OCI-LY1 (cell line): ENCODE measurements around the gene CIAO3.

Source experiments
- H2AFZ ChIP-seq: fragments of 200-600 bp; sonication (generic), shearing (Covaris generic); 2 replicates; pipeline ENCODE4 v1.6.0; 2014; ENCODE audit warnings: antibody characterized with exemption, mild to moderate bottlenecking, low read length
- H3F3A ChIP-seq: fragments of 200-600 bp; sonication (generic), shearing (Covaris generic); 2 replicates; pipeline ENCODE4 v1.6.0; 2014; ENCODE audit warnings: mild to moderate bottlenecking, antibody characterized with exemption, low read length, moderate library complexity; ENCODE audit not compliant: insufficient read depth
- H3K27ac ChIP-seq: fragments of 200-600 bp; sonication (generic); 2 replicates; pipeline ENCODE4 v1.5.1; 2014; ENCODE audit warnings: low read length, mixed run types, mild to moderate bottlenecking, low read depth; ENCODE audit not compliant: poor library complexity, severe bottlenecking
- H3K27me3 ChIP-seq: fragments of 200-600 bp; sonication (generic); 2 replicates; pipeline ENCODE4 v1.6.0; 2014; ENCODE audit warnings: antibody characterized with exemption, mild to moderate bottlenecking, low read length, moderate library complexity; ENCODE audit not compliant: insufficient read depth
- H3K36me3 ChIP-seq: fragments of 200-600 bp; sonication (generic); 2 replicates; pipeline ENCODE4 v1.6.1; 2014; ENCODE audit warnings: mild to moderate bottlenecking, antibody characterized with exemption, low read length, moderate library complexity, mixed read lengths; ENCODE audit not compliant: insufficient read depth
- H3K4me1 ChIP-seq: fragments of 200-600 bp; sonication (generic); 2 replicates; pipeline ENCODE4 v1.5.1; 2014; ENCODE audit warnings: mild to moderate bottlenecking, low read length, moderate library complexity; ENCODE audit not compliant: insufficient read depth, severe bottlenecking
- H3K4me2 ChIP-seq: fragments of 200-600 bp; sonication (generic), shearing (Covaris generic); 2 replicates; pipeline ENCODE4 v1.6.1; 2014; ENCODE audit warnings: low read length
- H3K4me3 ChIP-seq: fragments of 200-600 bp; sonication (generic); 2 replicates; pipeline ENCODE4 v1.5.1; 2014; ENCODE audit warnings: low read length, low read depth, mild to moderate bottlenecking, mixed read lengths; ENCODE audit not compliant: poor library complexity, severe bottlenecking
- H3K79me2 ChIP-seq: fragments of 200-600 bp; shearing (Covaris generic); 2 replicates; pipeline ENCODE4 v1.6.1; 2016; ENCODE audit warnings: mixed run types, low read length, mixed read lengths; ENCODE audit not compliant: insufficient read depth
- H3K9ac ChIP-seq: fragments of 200-600 bp; sonication (generic), shearing (Covaris generic); 2 replicates; pipeline ENCODE4 v1.6.1; 2014; ENCODE audit warnings: mild to moderate bottlenecking, low read length, mixed read lengths
- H3K9me2 ChIP-seq: fragments of 200-600 bp; sonication (generic), shearing (Covaris generic); 2 replicates; pipeline ENCODE4 v1.6.1; 2014; ENCODE audit warnings: low read depth, mild to moderate bottlenecking, low read length, mixed read lengths
- H3K9me3 ChIP-seq: fragments of 200-600 bp; shearing (Covaris generic); 2 replicates; pipeline ENCODE4 v1.6.1; 2014; ENCODE audit warnings: low read length, mixed read lengths
- H4K20me1 ChIP-seq: fragments of 200-600 bp; sonication (generic), shearing (Covaris generic); 2 replicates; pipeline ENCODE4 v1.6.0; 2016; ENCODE audit warnings: mild to moderate bottlenecking, low read length; ENCODE audit not compliant: insufficient read depth
- CTCF ChIP-seq: fragments of 200-600 bp; sonication (generic), shearing (Covaris generic); IDR thresholded peaks from 2 replicates; pipeline ENCODE4 v1.5.1; 2017; ENCODE audit warnings: mild to moderate bottlenecking, antibody characterized with exemption, low read length, moderate library complexity, mixed read lengths
- EZH2 ChIP-seq: fragments of 200-600 bp; sonication (generic), shearing (Covaris generic); IDR thresholded peaks from 2 replicates; pipeline ENCODE4 v1.8.0; 2017; ENCODE audit warnings: borderline replicate concordance, mixed run types, mild to moderate bottlenecking, antibody characterized with exemption, low read length, moderate library complexity, mixed read lengths

CIAO3 gene

GRCh38 chr16:720990-721764 is 19.6 kb downstream of the CIAO3 start, which contains the start of gene ANTKMT:
ANTKMT (plus strand) TSS chr16:721146; CDS start chr16:721275, 129 bp downstream.
- no peaks in the 10 kb centered on the region for H4K20me1 ChIP-seq
- peak within 1 kb of the TSS; percentile 68 for H3K27ac ChIP-seq

DNA sequence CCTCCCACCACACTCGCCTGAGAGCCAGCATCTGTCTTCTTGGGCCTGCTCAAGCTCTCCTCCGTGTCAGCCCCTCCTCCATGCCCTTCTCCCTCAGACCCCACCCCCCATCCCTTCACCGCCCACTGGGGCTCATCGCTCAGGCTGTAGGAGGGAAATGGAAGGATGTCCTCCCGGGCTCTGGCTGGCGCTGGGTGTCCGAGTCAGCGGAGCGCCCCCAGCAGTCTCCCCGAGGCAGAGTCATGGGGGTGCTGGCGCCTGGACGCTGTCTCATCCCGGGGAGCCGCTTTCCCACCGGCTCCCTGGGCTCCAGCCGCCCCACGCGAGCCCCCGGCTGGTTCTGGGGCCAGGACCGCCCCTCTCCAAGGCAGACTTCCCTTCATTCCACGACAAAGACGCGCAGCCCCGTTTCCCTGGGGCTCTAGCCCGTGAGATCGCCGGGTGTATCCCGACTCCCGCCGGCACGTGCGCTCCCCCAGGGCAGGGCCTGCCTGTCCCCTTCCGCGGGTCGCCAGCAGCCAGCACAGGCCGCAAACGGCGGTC is 20.3 kb downstream of the CIAO3 start:
- H3K4me1 ChIP-seq, result peaks cover 31% of the 10 kb centered on the region
- H3K4me2 ChIP-seq, result peak overlapping the region; percentile 93
- H3F3A ChIP-seq, result no peaks in the 10 kb centered on the region
- no peak for TF ChIP-seq EZH2
- TF ChIP-seq CTCF, result peak; percentile 32; the same call in 1 of the 2 replicates
- H3K9me3 ChIP-seq, result no peaks in the 10 kb centered on the region
- H2AFZ ChIP-seq, result no peak overlapping the region
- H3K27ac ChIP-seq, result peak overlapping the region; percentile 68
- no peaks in the 10 kb centered on the region for H4K20me1 ChIP-seq
- peaks cover 8% of the 10 kb centered on the region for H3K36me3 ChIP-seq
- no peaks in the 10 kb centered on the region for H3K9me2 ChIP-seq
- peak overlapping the region; percentile 89 for H3K4me3 ChIP-seq
- H3K79me2 ChIP-seq, result no peaks in the 10 kb centered on the region
- H3K27me3 ChIP-seq, result peaks cover 12% of the 10 kb centered on the region
- peak overlapping the region; percentile 93 for H3K9ac ChIP-seq

More at GRCh38 chr16:720990-721764, 19.6 kb downstream of the CIAO3 start, which contains the start of gene ANTKMT:
- peak within 1 kb of the TSS; percentile 93 for H3K9ac ChIP-seq
- peaks cover 9% of the 10 kb centered on the region for H3K27me3 ChIP-seq
- TF ChIP-seq CTCF, result no peak
- no peak for TF ChIP-seq EZH2
- H3K9me2 ChIP-seq, result no peaks in the 10 kb centered on the region
- peak within 1 kb of the TSS; percentile 93 for H3K4me2 ChIP-seq
- no peaks in the 10 kb centered on the region for H3K9me3 ChIP-seq
- peak within 1 kb of the TSS; percentile 89 for H3K4me3 ChIP-seq
- H3F3A ChIP-seq, result peaks cover 2% of the 10 kb centered on the region; the same call in 1 of the 2 replicates
- no peaks in the 10 kb centered on the region for H3K79me2 ChIP-seq
- H2AFZ ChIP-seq, result no peak within 1 kb of the TSS
- peaks cover 8% of the 10 kb centered on the region for H3K36me3 ChIP-seq
- peaks cover 33% of the 10 kb centered on the region for H3K4me1 ChIP-seq

GRCh38 chr16:719815-720446 is 20.9 kb downstream of the CIAO3 start:
- H3K9me3 ChIP-seq, result no peaks in the 10 kb centered on the region
- H3F3A ChIP-seq, result no peaks in the 10 kb centered on the region
- H3K4me1 ChIP-seq, result peaks cover 36% of the 10 kb centered on the region
- H2AFZ ChIP-seq, result no peak overlapping the region
- H3K9me2 ChIP-seq, result no peaks in the 10 kb centered on the region
- H4K20me1 ChIP-seq, result no peaks in the 10 kb centered on the region
- H3K36me3 ChIP-seq, result peaks cover 8% of the 10 kb centered on the region
- no peak overlapping the region for H3K27ac ChIP-seq
- H3K4me2 ChIP-seq, result peak overlapping the region; percentile 93
- H3K9ac ChIP-seq, result peak overlapping the region; percentile 93
- peaks cover 12% of the 10 kb centered on the region for H3K27me3 ChIP-seq
- peak; percentile 6; the same call in 1 of the 2 replicates for TF ChIP-seq CTCF
- TF ChIP-seq EZH2, result no peak
- H3K79me2 ChIP-seq, result no peaks in the 10 kb centered on the region
- peak overlapping the region; percentile 89 for H3K4me3 ChIP-seq
